Astrocyte (in vitro differentiated cells and primary cell): Measurements from ENCODE around the gene MYOZ3.

ENCODE experiments used
- CTCF ChIP-seq: IDR thresholded peaks from 2 replicates; pipeline ENCODE4 v1.5.1; 2011; ENCODE audit warnings: low read depth, mild to moderate bottlenecking, inconsistent platforms, low read length, moderate library complexity; ENCODE audit not compliant: insufficient read depth
- EZH2 ChIP-seq: IDR thresholded peaks from 2 replicates; pipeline ENCODE4 v1.6.1; 2012; ENCODE audit warnings: mild to moderate bottlenecking, low read length, inconsistent platforms; ENCODE audit not compliant: insufficient read depth

- TF ChIP-seq CTCF (no peak), EZH2 (no peak)
These were observed 11.3 kb downstream of the MYOZ3 start for GRCh38 chr5:150672237-150672883.
